NCI-H2227 treated with DMSO at 0.1 percent for 48 hours (cell line): ENCODE data around the gene RPS6KA4.

Experiments
- DNase-seq: peaks from one replicate; lab custom pipeline; 2025; lab: John Stamatoyannopoulos, UW

Gene RPS6KA4

GRCh38 chr11:64367931-64368672 is 9.1 kb downstream of the RPS6KA4 start:
- DNase-seq = no peak

GRCh38 chr11:64368673-64369074 is 9.7 kb downstream of the RPS6KA4 start:
- no peak for DNase-seq

DNA sequence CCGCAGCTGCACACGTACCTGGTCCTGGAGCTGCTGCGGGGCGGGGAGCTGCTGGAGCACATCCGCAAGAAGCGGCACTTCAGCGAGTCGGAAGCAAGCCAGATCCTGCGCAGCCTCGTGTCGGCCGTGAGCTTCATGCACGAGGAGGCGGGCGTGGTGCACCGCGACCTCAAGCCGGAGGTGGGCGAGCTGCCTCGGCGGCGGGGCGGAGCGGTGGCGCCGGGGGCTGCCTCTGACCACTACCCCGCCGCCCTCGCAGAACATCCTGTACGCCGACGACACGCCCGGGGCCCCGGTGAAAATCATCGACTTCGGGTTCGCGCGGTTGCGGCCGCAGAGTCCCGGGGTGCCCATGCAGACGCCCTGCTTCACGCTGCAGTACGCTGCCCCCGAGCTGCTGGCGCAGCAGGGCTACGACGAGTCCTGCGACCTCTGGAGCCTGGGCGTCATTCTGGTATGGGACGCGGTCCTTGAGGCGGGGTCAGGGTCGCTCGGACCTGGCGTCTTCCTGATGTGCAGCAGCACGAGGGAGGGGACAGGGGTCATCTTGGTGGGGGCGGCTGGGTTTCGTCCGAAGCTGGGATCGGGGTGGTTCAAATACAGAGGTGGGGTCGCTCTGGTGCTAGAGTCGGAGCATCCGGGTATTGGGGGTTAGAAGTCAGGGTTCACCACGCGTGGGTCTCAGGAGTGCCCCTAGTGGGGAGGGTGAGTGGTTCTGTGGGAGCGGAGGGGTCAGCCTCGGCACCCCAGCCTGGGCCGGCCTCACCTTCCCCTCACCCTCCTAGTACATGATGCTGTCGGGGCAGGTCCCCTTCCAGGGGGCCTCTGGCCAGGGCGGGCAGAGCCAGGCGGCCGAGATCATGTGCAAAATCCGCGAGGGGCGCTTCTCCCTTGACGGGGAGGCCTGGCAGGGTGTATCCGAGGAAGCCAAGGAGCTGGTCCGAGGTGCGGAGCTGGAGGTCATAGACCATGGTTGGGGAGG is 10.8 kb downstream of the RPS6KA4 start:
- DNase-seq = no peak

- no peak for DNase-seq
Observed at GRCh38 chr11:64371201-64371600, 12.2 kb downstream of the RPS6KA4 start.

DNA sequence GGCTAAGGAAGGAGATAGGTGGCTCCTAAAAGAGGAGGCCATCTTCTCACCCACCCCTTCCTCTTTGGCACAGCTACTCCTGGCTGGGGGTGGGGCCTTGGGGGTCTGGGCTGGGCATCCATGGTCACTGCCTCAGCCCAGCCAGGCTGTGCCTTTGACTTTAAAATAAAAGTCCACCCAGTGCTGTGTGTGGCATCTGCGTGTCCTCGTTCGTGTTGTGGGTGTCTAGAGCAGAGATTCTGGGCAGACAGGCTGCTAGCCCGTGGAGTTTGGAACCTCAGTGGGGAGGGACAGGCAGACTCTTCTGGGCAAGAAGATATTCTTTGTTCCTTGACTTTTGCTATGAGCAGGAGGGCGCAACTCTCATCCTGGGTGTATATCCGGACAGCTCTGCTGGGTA is 13.1 kb downstream of the RPS6KA4 start:
- DNase-seq = no peak

DNA sequence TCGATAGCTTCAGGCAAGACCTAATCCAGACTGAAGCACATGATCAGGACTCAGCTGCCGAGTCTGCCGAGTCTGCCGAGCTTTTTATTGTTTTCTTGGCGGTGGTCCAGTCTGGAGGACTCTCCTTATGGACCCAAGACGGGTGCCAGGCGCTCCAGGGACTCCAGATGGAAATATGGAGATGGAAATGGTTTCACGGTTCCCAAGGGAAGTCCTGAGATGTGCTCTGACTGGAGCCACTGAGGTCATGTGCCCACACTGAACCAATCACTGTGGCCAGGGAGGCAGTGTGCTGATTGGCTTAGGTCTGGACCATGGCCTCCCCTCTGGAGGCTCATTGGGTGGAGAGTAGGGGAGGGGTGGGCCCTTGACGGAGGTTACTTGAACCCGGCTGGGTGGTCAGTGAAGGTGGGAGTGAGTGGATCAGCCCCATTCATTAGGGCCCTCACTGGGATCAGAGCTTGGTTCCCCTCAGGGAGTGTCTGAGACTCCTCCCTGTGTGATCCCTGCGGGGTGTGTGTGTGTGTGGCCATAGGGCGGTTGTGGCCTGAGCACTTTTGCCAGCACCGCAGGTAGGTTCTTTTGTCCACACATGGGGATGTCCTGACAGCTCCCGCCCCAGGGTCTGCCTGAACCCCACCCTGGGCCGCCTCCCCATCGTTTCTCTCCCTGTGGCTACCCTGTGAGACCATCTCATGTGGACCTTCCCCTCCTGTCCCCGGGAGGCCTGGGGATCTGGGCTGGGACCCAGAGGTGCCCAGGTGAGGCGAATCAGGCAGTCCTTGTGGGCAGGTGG is 14.0 kb downstream of the RPS6KA4 start:
- DNase-seq = peak; percentile 94

DNA sequence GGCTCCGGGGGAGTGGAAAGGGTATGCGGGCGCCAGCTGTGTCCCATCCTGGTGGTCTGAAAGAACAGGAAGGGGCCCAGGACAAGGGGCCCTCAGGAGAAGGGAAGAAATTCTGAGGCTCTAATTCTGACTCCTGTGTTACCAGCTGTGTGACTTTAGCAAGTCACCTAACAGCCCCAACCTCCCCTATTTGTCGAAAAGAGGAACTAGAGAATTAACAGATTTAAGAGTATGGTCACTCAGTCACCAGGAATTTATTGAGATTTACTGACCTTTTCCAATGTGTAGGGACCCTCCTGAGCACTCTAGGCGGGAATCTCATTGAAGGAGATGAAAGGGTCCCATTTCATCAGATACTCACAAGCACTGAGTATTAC is 14.6 kb downstream of the RPS6KA4 start:
- no peak for DNase-seq

- DNase-seq = no peak
Observed at GRCh38 chr11:64376071-64376470, 17.1 kb downstream of the RPS6KA4 start.

- no peak for DNase-seq
Observed at GRCh38 chr11:64378335-64378880, 19.4 kb downstream of the RPS6KA4 start.

DNA sequence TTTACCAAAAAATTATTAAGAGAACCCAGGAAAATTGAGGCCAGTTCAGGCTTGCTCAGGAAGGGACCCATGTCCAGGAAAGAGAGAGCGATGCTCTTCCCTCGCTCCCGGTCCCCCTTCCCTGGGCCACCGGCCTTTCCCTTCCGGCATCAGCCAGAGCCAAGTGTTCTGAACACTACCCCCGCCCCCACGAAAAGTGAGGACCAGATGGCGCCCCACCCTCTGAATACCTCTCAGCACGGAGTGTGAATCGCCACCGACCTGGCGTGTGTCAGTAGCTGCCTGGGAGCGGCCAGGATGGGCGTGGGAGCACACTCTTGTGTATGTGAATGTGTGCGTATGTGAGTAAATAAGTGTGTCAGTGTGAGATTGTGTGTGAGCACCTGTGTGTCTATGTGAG is 20.2 kb downstream of the RPS6KA4 start:
- no peak for DNase-seq

DNA sequence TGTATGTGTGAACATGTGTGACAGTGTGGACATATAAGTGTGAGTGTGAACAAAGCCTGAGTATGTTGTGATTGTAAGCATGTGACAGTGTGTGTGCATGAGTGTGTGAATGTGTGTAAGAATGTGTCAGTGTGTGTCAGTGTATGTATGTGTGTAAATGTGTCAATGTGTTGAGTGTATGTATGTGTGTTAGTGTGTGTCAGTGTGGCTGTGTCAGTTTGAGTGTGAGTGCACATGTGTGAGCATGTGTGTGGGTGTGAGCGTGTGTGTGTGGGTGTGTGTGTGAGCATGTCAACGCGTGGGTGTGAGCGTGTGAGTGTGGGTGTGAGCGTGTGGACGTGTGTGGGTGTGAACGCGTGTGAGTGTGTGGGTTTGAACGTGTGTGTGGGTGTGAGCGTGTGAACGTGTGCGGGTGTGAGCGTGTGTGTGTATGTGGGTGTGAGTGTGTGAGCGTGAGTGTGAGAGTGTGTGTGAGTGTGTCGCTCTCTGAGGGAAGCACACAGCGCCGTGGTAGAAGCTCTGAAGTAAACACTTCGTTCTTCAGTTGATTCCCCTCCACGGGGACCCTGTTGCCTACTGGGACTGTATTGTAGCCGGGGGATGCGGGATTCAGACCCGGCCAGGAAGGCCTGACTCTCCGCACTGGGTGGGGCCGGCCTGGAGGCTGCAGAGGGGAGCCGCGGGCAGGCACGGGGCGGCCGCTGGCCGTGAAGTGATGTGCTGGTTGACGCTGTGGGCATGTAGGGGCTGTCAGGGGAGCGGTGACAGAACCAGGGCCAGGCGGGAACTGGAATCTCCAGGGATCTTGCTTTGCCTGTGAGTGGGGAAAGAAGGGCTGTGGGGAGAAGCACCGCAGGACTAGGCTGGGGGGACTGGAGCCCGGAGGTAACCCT is 21.1 kb downstream of the RPS6KA4 start:
- no peak for DNase-seq

- DNase-seq = no peak
Observed at GRCh38 chr11:64381350-64381749, 22.4 kb downstream of the RPS6KA4 start.

GRCh38 chr11:64382047-64382446 is 23.1 kb downstream of the RPS6KA4 start:
- DNase-seq = no peak

DNA sequence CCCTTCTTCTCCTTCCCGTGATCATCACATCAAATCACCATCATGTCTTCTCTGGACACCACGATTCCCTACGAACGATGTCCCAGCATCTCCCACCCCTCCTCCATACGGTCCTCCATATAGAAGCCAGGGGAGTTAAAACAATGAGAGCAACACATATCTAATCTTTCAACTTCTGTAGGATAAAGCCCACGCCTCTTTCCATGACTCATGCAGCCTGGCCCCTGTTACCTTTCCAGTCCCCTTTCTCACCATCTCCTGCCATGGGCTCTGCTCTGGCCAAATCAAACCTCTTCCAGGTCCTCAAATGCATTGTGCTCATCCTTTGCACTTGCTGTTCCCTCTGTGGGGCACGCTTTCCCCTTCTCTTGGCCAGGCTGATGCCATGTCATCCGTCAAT is 23.6 kb downstream of the RPS6KA4 start:
- DNase-seq = no peak

DNA sequence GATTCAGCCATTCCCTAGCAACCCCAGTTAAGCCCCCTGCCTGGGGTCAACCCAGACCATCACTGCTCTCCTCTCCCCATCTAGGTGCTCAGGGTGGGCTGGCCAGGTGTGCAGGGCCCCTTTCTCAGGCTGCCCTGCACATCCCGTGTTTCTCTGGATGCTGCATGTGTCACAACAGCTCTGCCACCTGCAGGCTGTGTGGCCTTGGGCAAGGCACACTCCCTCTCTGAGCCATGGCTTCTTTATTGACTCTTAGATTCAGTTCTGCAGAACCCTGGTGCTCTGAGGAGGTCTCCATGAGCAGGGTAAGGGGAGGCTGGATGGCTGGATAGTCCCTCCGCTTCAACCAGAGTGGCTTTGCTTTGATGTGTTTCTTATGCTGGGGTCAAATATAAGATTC is 24.6 kb downstream of the RPS6KA4 start:
- DNase-seq = no peak

DNA sequence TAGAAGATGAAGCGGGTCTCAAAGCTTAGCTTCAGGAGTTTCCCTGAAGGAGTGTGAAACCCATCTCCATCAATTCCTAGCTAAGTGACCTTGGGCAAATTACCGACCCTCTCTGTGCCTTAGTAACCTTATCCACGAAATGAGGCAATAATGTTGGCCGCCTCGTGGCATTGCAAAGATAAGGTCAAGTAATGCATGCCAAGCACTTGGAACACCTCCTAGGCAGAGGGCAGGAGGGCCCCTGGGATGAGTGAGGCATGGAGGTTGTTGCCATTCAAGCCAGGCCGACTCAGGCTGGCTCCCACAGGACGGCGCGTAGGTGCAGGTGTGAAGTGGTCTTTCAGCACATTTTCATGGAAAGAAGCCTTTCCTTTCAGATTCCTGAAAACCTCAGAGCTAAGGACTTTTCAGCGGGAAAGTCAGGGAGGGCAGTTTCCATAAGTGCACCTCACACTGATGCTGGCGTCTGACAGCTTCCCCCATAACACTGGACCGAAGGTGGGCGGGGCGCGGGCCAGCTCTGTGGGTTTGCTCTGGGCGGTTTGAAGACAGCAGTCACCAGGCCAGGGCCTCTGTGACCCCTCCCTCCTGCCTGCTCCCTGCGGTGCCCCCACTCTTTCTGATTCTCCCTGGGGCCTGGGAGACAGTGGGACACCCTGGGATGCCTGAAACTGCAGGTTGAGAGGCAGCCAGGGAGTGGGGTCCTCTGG is 25.2 kb downstream of the RPS6KA4 start:
- DNase-seq = no peak

GRCh38 chr11:64384981-64385944 is 26.3 kb downstream of the RPS6KA4 start:
- peak; percentile 19 for DNase-seq

GRCh38 chr11:64385945-64386704 is 27.2 kb downstream of the RPS6KA4 start:
- peak; percentile 37 for DNase-seq
